ENCODE measurements around the gene STBD1. TPM values are rescaled to one million over a fixed set of nuclear protein-coding genes. Genes with fewer than 3 reads are reported as not detected.

Gene STBD1
- total RNA-seq, 4 donors from 2014 or later = 0.89 to 2.3 (median 1.1) TPM

GRCh38 chr4:76302826-76303438, 3.6 kb upstream of the STBD1 start:
- no peak overlapping the region for H3K4me3 ChIP-seq (ENCODE audit: low read depth, poor library complexity, severe bottlenecking)
- no peak for DNase-seq (ENCODE audit: low spot score in 2 of 2)
- intact Hi-C loops (cut with DNase I; ENCODE audit: low total_unique reads) = no loop called here
- TF ChIP-seq POLR2A (IDR thresholded peaks at IDR 0.05) (no peak), CTCF (IDR thresholded peaks at IDR 0.05) (no peak)
- 80 to 82% methylated on average over 3 of the region's 3 CpGs for WGBS, 2 donors

GRCh38 chr4:76305033-76305687, 1.4 kb upstream of the STBD1 start:
- DNase-seq (ENCODE audit: low spot score in 2 of 2) = no peak
- intact Hi-C loops (cut with DNase I; ENCODE audit: low total_unique reads) = no loop called here
- H3K4me3 ChIP-seq (ENCODE audit: low read depth, poor library complexity, severe bottlenecking) = no peak overlapping the region
- TF ChIP-seq POLR2A (IDR thresholded peaks at IDR 0.05) (no peak), CTCF (IDR thresholded peaks at IDR 0.05) (no peak)
- 85 to 90% methylated on average over 7 of the region's 7 CpGs for WGBS, 2 donors

- intact Hi-C loops (cut with DNase I; ENCODE audit: low total_unique reads) = no loop called here
- DNase-seq (ENCODE audit: low spot score in 2 of 2) = peak; percentile 26 to 91
- peak overlapping the region; percentile 64 for H3K4me3 ChIP-seq (ENCODE audit: low read depth, poor library complexity, severe bottlenecking)
- WGBS, 2 donors = 8 to 31% methylated on average over 5 to 19 of the region's 37 CpGs
- no peak for TF ChIP-seq POLR2A (IDR thresholded peaks at IDR 0.05)
- TF ChIP-seq CTCF (IDR thresholded peaks at IDR 0.05) = no peak
Observed at GRCh38 chr4:76306882-76307659, 538 bp downstream of the STBD1 start.

GRCh38 chr4:76307660-76308014, 1.1 kb downstream of the STBD1 start:
- no peak overlapping the region for H3K4me3 ChIP-seq (ENCODE audit: low read depth, poor library complexity, severe bottlenecking)
- intact Hi-C loops (cut with DNase I; ENCODE audit: low total_unique reads) = no loop called here
- DNase-seq (ENCODE audit: low spot score in 2 of 2) = no peak
- TF ChIP-seq POLR2A (IDR thresholded peaks at IDR 0.05) (no peak), CTCF (IDR thresholded peaks at IDR 0.05) (no peak)
- WGBS, 2 donors = 45 to 53% methylated on average over 4 of the region's 4 CpGs

- intact Hi-C loops (cut with DNase I; ENCODE audit: low total_unique reads) = no loop called here
- TF ChIP-seq CTCF (IDR thresholded peaks at IDR 0.05) = peak in 1 of 3 donors; percentile 55
- no peak for TF ChIP-seq POLR2A (IDR thresholded peaks at IDR 0.05)
- DNase-seq (ENCODE audit: low spot score in 2 of 2) = no peak
- WGBS, 2 donors = 76 to 77% methylated on average over 6 of the region's 6 CpGs
- H3K4me3 ChIP-seq (ENCODE audit: low read depth, poor library complexity, severe bottlenecking) = no peak overlapping the region
Observed at GRCh38 chr4:76308548-76308947, 2.0 kb downstream of the STBD1 start.

Data from lower leg skin (tissue), 4 donors.